ENCODE results near the gene B3GNT9. TPM values are rescaled to one million over a fixed set of nuclear protein-coding genes. Genes with fewer than 3 reads are reported as not detected.
A peak's percentile ranks its signal among the peaks of the same experiment; 100 is the strongest.

Gene B3GNT9
- total and polyA plus RNA-seq, 2 donors from 2014 or later = 12.1 to 16.7 TPM

DNA sequence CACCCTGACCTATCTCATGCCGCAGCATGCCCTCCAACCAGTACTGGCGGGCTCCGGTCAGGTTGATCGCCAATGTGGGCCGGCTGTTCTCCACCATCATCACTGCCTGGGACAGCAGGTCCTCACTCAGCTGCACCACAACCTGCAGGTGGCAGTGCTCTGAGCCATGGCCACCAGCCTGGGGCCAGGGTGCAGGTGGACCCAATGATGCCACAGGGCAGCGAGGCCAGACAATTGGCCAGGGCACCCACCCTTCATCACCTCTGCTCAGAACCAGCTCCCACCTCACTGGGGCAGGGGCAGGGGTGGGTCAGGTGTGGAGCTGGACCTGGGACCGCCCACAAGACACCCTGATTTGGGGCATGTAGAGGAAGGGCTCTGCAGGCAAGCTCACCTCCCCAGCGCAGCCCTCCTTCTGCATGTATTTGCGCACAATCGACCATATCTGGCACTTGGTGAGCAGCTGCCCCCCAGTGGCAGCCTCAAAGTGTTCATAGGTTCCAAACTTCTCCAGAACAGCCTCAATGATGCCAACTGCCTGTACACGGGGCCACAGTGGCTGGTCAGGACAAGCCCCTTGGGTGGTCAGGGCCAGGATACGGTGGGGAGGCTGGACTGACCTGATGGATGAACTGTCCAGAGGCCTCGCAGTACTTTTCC is 28.8 kb upstream of the B3GNT9 start:
- DNase-seq (no peak), FAIRE-seq (no peak)
- Histone ChIP-seq H3K4me1 (ENCODE audit: control insufficient read depth in 2 of 3, insufficient read depth in 2 of 3, low read depth in 1 of 3, low read length in 3 of 3) (peaks cover 0 to 28% (median 9%) of the 10 kb centered on the region in 3 donors), H3K4me3 (ENCODE audit: low read length in 3 of 3) (no peak overlapping the region), H3K9me3 (ENCODE audit: control insufficient read depth in 2 of 3, insufficient read depth in 1 of 3, low read length in 3 of 3) (no peaks in the 10 kb centered on the region), H3K27me3 (ENCODE audit: control insufficient read depth, insufficient read depth, low read length) (peaks cover 9% of the 10 kb centered on the region), H3K9ac (ENCODE audit: low read length in 3 of 3) (no peak overlapping the region), H3K36me3 (ENCODE audit: control insufficient read depth in 2 of 3, insufficient read depth in 3 of 3, low read length in 3 of 3) (no peaks in the 10 kb centered on the region), H3K27ac (ENCODE audit: low read depth in 2 of 2, low read length in 2 of 2) (no peak overlapping the region)
- TF ChIP-seq, protein P1, sequence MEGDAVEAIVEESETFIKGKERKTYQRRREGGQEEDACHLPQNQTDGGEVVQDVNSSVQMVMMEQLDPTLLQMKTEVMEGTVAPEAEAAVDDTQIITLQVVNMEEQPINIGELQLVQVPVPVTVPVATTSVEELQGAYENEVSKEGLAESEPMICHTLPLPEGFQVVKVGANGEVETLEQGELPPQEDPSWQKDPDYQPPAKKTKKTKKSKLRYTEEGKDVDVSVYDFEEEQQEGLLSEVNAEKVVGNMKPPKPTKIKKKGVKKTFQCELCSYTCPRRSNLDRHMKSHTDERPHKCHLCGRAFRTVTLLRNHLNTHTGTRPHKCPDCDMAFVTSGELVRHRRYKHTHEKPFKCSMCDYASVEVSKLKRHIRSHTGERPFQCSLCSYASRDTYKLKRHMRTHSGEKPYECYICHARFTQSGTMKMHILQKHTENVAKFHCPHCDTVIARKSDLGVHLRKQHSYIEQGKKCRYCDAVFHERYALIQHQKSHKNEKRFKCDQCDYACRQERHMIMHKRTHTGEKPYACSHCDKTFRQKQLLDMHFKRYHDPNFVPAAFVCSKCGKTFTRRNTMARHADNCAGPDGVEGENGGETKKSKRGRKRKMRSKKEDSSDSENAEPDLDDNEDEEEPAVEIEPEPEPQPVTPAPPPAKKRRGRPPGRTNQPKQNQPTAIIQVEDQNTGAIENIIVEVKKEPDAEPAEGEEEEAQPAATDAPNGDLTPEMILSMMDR (IDR thresholded peaks at IDR 0.05; ENCODE audit: borderline replicate concordance, extremely low read depth, insufficient read depth) = no peak
- intact Hi-C loops (cut with DNase I) = no loop called here

DNA sequence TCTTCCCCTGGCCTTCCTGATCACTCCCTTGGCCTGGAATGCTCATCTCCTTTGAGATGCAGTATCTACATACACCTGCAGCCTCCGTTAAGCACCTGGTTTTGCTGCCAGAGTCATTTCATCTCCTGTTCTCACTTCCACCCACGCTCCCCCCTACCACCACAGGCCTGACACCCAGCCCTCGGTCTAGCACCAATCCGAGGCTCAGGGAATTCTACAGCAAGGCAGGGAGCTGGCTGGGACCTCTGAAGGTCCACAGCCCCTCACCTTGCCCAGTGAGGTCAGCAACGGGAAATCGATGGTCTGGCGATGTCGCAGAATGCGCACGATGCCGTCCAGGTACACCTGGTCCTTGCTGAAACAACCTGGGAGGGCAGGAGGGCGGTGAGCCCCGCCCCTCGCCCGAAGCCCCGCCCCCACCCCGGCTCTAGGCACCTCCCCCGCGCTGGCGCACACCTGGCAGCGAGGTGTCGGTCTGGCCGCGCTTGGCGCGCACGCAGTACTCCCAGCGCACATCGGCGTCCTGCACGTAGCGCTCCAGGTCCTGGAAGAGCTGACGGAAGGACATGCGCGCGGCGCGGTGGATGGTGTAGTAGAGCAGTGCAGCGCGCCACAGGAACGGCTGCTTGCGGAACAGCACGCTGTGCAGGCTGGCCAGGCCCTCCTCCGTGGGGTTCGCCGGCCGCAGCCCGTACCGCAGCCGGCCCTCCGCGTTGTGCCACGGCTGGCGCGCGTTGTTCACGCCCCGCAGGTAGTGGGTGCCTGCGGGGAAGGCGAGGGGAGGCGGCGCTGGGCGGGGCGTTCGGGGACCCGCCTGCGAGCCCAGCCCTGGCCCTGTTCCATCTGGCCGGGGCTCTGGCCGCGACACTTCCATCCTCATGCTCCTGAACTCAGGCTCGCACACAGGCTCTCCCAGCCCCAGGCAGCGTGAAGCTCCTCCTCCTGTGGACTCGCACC is 27.2 kb upstream of the B3GNT9 start:
- no peak for FAIRE-seq
- DNase-seq = peak; percentile 70 to 94 (median 77)

DNA sequence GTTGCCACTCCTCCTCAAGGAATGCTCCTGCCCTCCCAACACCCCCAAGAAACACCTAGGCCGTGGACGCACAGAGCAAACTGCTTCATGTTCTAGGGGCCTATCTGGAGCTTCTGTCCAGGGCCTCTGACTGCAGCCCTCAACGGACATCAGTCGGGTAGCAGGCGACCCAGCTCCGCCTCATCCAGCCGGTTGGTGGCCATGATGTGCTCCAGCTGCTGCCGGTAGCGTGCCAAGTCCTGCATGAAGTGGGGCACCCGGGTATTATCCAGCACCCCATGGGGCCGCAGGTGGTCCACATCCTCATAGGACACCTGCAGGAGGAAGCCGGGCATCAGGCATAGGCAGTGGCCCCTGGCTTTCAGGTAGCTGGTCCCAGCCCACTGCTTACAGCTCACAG is 25.9 kb upstream of the B3GNT9 start:
- no peak overlapping the region for H3K4me3 ChIP-seq (ENCODE audit: low read length in 3 of 3)
- no peak overlapping the region for H3K9ac ChIP-seq (ENCODE audit: low read length in 3 of 3)
- H3K27me3 ChIP-seq (ENCODE audit: control insufficient read depth, insufficient read depth, low read length) = peaks cover 14% of the 10 kb centered on the region
- H3K36me3 ChIP-seq (ENCODE audit: control insufficient read depth in 2 of 3, insufficient read depth in 3 of 3, low read length in 3 of 3) = no peaks in the 10 kb centered on the region
- no peak overlapping the region for H3K27ac ChIP-seq (ENCODE audit: low read depth in 2 of 2, low read length in 2 of 2)
- no peaks in the 10 kb centered on the region for H3K9me3 ChIP-seq (ENCODE audit: control insufficient read depth in 2 of 3, insufficient read depth in 1 of 3, low read length in 3 of 3)
- TF ChIP-seq, protein P1 (IDR thresholded peaks at IDR 0.05; ENCODE audit: borderline replicate concordance, extremely low read depth, insufficient read depth) = no peak
- DNase-seq (peak in 1 of 5 donors; percentile 80), FAIRE-seq (no peak)
- peaks cover 0 to 33% (median 5%) of the 10 kb centered on the region in 3 donors for H3K4me1 ChIP-seq (ENCODE audit: control insufficient read depth in 2 of 3, insufficient read depth in 2 of 3, low read depth in 1 of 3, low read length in 3 of 3)
- intact Hi-C loops (cut with DNase I) = no loop called here

More for the DNA sequence above, 27.2 kb upstream of the B3GNT9 start:
- TF ChIP-seq, protein P1 (IDR thresholded peaks at IDR 0.05; ENCODE audit: borderline replicate concordance, extremely low read depth, insufficient read depth) = peak; percentile 3
- no peaks in the 10 kb centered on the region for H3K9me3 ChIP-seq (ENCODE audit: control insufficient read depth in 2 of 3, insufficient read depth in 1 of 3, low read length in 3 of 3)
- intact Hi-C loops (cut with DNase I) = no loop called here
- H3K9ac ChIP-seq (ENCODE audit: low read length in 3 of 3) = peak overlapping the region in 1 of 3 donors; percentile 22
- peaks cover 0 to 37% (median 6%) of the 10 kb centered on the region in 3 donors for H3K4me1 ChIP-seq (ENCODE audit: control insufficient read depth in 2 of 3, insufficient read depth in 2 of 3, low read depth in 1 of 3, low read length in 3 of 3)
- peaks cover 11% of the 10 kb centered on the region for H3K27me3 ChIP-seq (ENCODE audit: control insufficient read depth, insufficient read depth, low read length)
- no peaks in the 10 kb centered on the region for H3K36me3 ChIP-seq (ENCODE audit: control insufficient read depth in 2 of 3, insufficient read depth in 3 of 3, low read length in 3 of 3)
- peak overlapping the region in 1 of 2 donors; percentile 53 for H3K27ac ChIP-seq (ENCODE audit: low read depth in 2 of 2, low read length in 2 of 2)
- H3K4me3 ChIP-seq (ENCODE audit: low read length in 3 of 3) = peak overlapping the region; percentile 6 to 62 (median 50)

Measured in kidney (tissue), 14 donors.